Kidney (tissue), 14 donors: ENCODE results near the gene TSC22D3. TPM values are rescaled to one million over a fixed set of nuclear protein-coding genes. Genes with fewer than 3 reads are reported as not detected.

ENCODE experiments used
- DNase-seq, 5 donors: peaks; one replicate each; pipeline ENCODE4 v3.0.0-alpha.2; 2013 to 2020
- FAIRE-seq: peaks from 2 replicates; lab custom pipeline; 2012; peaks lifted over from hg19 to GRCh38; lab: Jason Lieb, UNC
- H3K27ac ChIP-seq, 2 donors: one replicate each; pipeline ENCODE4 v1.7.0; 2013; ENCODE audit warnings: low read depth in 2 of 2, low read length in 2 of 2, inconsistent platforms in 1 of 2
- H3K27me3 ChIP-seq: one replicate; pipeline ENCODE4 v1.7.1; 2013; ENCODE audit warnings: low read length, inconsistent platforms; ENCODE audit not compliant: control insufficient read depth, insufficient read depth
- H3K36me3 ChIP-seq, 3 donors: one replicate each; pipeline versions ENCODE4 v1.7.0 to v1.7.1; 2013; ENCODE audit warnings: low read length in 3 of 3, control low read depth in 1 of 3, inconsistent platforms in 1 of 3; ENCODE audit not compliant: insufficient read depth in 3 of 3, control insufficient read depth in 2 of 3
- H3K4me1 ChIP-seq, 3 donors: one replicate each; pipeline versions ENCODE4 v1.7.0 to v1.7.1; 2013; ENCODE audit warnings: low read length in 3 of 3, inconsistent platforms in 1 of 3, low read depth in 1 of 3; ENCODE audit not compliant: control insufficient read depth in 2 of 3, insufficient read depth in 2 of 3
- H3K4me3 ChIP-seq, 3 donors: one replicate each; pipeline versions ENCODE4 v1.7.0 to v1.8.1; 2013; ENCODE audit warnings: low read length in 3 of 3, control low read depth in 1 of 3, inconsistent platforms in 1 of 3
- H3K9ac ChIP-seq, 3 donors: one replicate each; pipeline versions ENCODE4 v1.7.0 to v1.7.1; 2013; ENCODE audit warnings: low read length in 3 of 3, control low read depth in 1 of 3, inconsistent platforms in 1 of 3
- H3K9me3 ChIP-seq, 3 donors: one replicate each; pipeline versions ENCODE4 v1.7.0 to v1.7.1; 2013; ENCODE audit warnings: low read length in 3 of 3, control low read depth in 1 of 3, inconsistent platforms in 1 of 3; ENCODE audit not compliant: control insufficient read depth in 2 of 3, insufficient read depth in 1 of 3
- CTCF ChIP-seq: IDR thresholded peaks from 3 replicates; pipeline ENCODE4 v1.5.1; 2012; ENCODE audit warnings: mild to moderate bottlenecking, moderate library complexity, borderline replicate concordance; ENCODE audit not compliant: insufficient read depth; ENCODE audit errors: extremely low read depth
- intact Hi-C: fragments of 100-400 bp; cut with DNase I; formaldehyde crosslinking; loops from one replicate; pipeline ENCODE4 v1.11.1; 2022
- polyA plus RNA-seq: library from polyadenylated mRNA; stranded (reverse); fragments of 350-450 nt; fragmentation: Illumina TruSeq; extraction: RNeasy Lipid Tissue Mini Kit (QIAGEN cat#74804); gene quantifications from one replicate; pipeline ENCODE4 v1.2.3, GENCODE V29; 2014; ENCODE audit warnings: low read depth, low replicate concordance; ENCODE audit not compliant: insufficient read depth
- total RNA-seq: library from RNA; stranded (reverse); fragmentation: NEBNext Ultra II Directional; extraction: Animal tissue kit (Norgen Biotek cat#: 25700); gene quantifications from one replicate; pipeline ENCODE4 v1.2.1, GENCODE V29; 2021
- donor health status: control.
- donor health status: control.
- donor health status: control.
- donor health status: control.
- donor health status: control.
- donor health status: DM: yes; HTN: yes; CAD: no.
- donor health status: Normal renal cell carcinoma (clear cell type).

The TSC22D3 gene
- total and polyA plus RNA-seq, 2 donors from 2014 or later, result 160 to 320 TPM

GRCh38 chrX:107804427-107804826 lies 28.8 kb upstream of the TSC22D3 start:
- no peak overlapping the region for H3K9ac ChIP-seq
- intact Hi-C loops, result no loop called here
- no peak for FAIRE-seq
- no peak for DNase-seq
- H3K27ac ChIP-seq, result no peak overlapping the region
- H3K36me3 ChIP-seq, result no peaks in the 10 kb centered on the region
- H3K4me1 ChIP-seq, result no peaks in the 10 kb centered on the region
- TF ChIP-seq CTCF, result no peak
- H3K4me3 ChIP-seq, result no peak overlapping the region
- no peaks in the 10 kb centered on the region for H3K9me3 ChIP-seq
- H3K27me3 ChIP-seq, result no peaks in the 10 kb centered on the region

GRCh38 chrX:107787827-107788226 lies 12.2 kb upstream of the TSC22D3 start:
- intact Hi-C loops, result no loop called here
- TF ChIP-seq CTCF, result no peak
- FAIRE-seq, result no peak

GRCh38 chrX:107780525-107780924 lies 4.9 kb upstream of the TSC22D3 start:
- H3K4me1 ChIP-seq, result peaks cover 0 to 2% (median 0%) of the 10 kb centered on the region in 3 donors
- no peak overlapping the region for H3K4me3 ChIP-seq
- no peak for TF ChIP-seq CTCF
- no peak for DNase-seq
- no peaks in the 10 kb centered on the region for H3K36me3 ChIP-seq
- H3K9ac ChIP-seq, result no peak overlapping the region
- intact Hi-C loops, result no loop called here
- H3K27me3 ChIP-seq, result no peaks in the 10 kb centered on the region
- no peaks in the 10 kb centered on the region for H3K9me3 ChIP-seq
- FAIRE-seq, result no peak
- no peak overlapping the region for H3K27ac ChIP-seq

More at GRCh38 chrX:107787827-107788226, 12.2 kb upstream of the TSC22D3 start:
- Histone ChIP-seq H3K4me3 (no peak overlapping the region), H3K27ac (no peak overlapping the region), H3K9me3 (no peaks in the 10 kb centered on the region), H3K36me3 (no peaks in the 10 kb centered on the region), H3K27me3 (no peaks in the 10 kb centered on the region), H3K9ac (no peak overlapping the region), H3K4me1 (no peaks in the 10 kb centered on the region)
- no peak for DNase-seq

GRCh38 chrX:107777536-107777832 lies 1.9 kb upstream of the TSC22D3 start, which contains the start of gene NCBP2L:
NCBP2L (plus strand) TSS chrX:107777733; CDS start chrX:107794221, 16,488 bp downstream.
- peaks cover 0 to 13% (median 0%) of the 10 kb centered on the region in 3 donors for H3K4me1 ChIP-seq
- no peak for TF ChIP-seq CTCF
- intact Hi-C loops, result loop anchor here (10.0 kb wide), 1 partner anchor 113 kb away; no protein-coding TSS in a partner anchor
- H3K27me3 ChIP-seq, result peaks cover 6% of the 10 kb centered on the region
- H3K9me3 ChIP-seq, result no peaks in the 10 kb centered on the region
- H3K9ac ChIP-seq, result peak within 1 kb of the TSS in 1 of 3 donors; percentile 26
- no peak within 1 kb of the TSS for H3K27ac ChIP-seq
- H3K4me3 ChIP-seq, result peak within 1 kb of the TSS; percentile 36 to 64 (median 49)
- no peaks in the 10 kb centered on the region for H3K36me3 ChIP-seq
- FAIRE-seq, result no peak
- no peak for DNase-seq
